Activated T-cell treated with anti-CD3 and anti-CD28 coated beads, Interleukin-2, amount 50 U/mL, for 4 hours (primary cell): Measurements from ENCODE around the gene HOXA1. TPM values are rescaled to one million over a fixed set of nuclear protein-coding genes. Genes with fewer than 3 reads are reported as not detected.
"Not testable (repeated sequence)": the region's sequence is repeated elsewhere in the genome, so short reads cannot be mapped to it uniquely, and the experiment has no call there.

ENCODE experiments used
- ATAC-seq, 2 donors: fragments of 200-7000 bp; cut with Tn5 transposase; one replicate each; pipeline ENCODE4 v1.10.0; 2021
- DNase-seq: peaks from one replicate; pipeline ENCODE4 v3.0.0-alpha.2; 2020
- H3K27me3 Mint-ChIP-seq: one replicate; pipeline ENCODE4 v1.8.0; 2021; ENCODE audit warnings: low read depth, mixed read lengths
- H3K36me3 Mint-ChIP-seq: one replicate; pipeline ENCODE4 v1.8.0; 2022; ENCODE audit warnings: mixed read lengths; ENCODE audit not compliant: insufficient read depth
- H3K4me1 Mint-ChIP-seq: one replicate; pipeline ENCODE4 v1.8.0; 2021; ENCODE audit warnings: low read depth, mixed read lengths
- H3K4me3 Mint-ChIP-seq: one replicate; pipeline ENCODE4 v1.8.0; 2021; ENCODE audit warnings: mild to moderate bottlenecking, moderate library complexity, mixed read lengths
- H3K9me3 Mint-ChIP-seq: one replicate; pipeline ENCODE4 v1.8.0; 2021; ENCODE audit warnings: mixed read lengths
- total RNA-seq, 3 donors: library from RNA; stranded (reverse); gene quantifications; one replicate each; pipeline ENCODE4 v1.2.1, GENCODE V29; 2021

Gene HOXA1
- total RNA-seq, 3 donors from 2014 or later = 0.11 to 0.33 (median 0.28) TPM

GRCh38 chr7:27046854-27047549 lies 48.8 kb downstream of the HOXA1 start:
- Mint-ChIP-seq H3K36me3 (no peaks in the 10 kb centered on the region), H3K4me1 (no peaks in the 10 kb centered on the region), H3K27me3 (peaks cover 4% of the 10 kb centered on the region), H3K9me3 (no peaks in the 10 kb centered on the region), H3K4me3 (no peak overlapping the region)
- ATAC-seq = no peak
- DNase-seq = no peak

DNA sequence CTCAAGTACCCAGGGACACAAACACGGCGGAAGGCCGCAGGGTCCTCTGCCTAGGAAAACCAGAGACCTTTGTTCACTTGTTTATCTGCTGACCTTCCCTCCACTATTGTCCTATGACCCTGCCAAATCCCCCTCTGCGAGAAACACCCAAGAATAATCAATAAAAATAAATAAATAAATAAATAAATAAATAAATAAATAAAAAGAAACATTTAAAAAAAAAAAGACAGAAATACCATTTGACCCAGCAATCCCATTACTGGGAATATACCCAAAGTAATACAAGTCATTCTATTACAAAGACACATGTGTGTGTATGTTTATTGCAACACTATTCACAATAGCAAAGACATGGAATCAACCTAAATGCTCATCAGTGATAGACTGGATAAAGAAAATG lies 49.8 kb downstream of the HOXA1 start:
- H3K4me1 Mint-ChIP-seq, H3K4me3 Mint-ChIP-seq, H3K36me3 Mint-ChIP-seq, ATAC-seq, H3K27me3 Mint-ChIP-seq, H3K9me3 Mint-ChIP-seq, DNase-seq: not testable (repeated sequence)

GRCh38 chr7:27045066-27045465 lies 50.7 kb downstream of the HOXA1 start:
- not testable (repeated sequence) for H3K36me3 Mint-ChIP-seq, ATAC-seq

More at GRCh38 chr7:27045066-27045465, 50.7 kb downstream of the HOXA1 start:
- not testable (repeated sequence) for H3K27me3 Mint-ChIP-seq, H3K9me3 Mint-ChIP-seq, H3K4me3 Mint-ChIP-seq, H3K4me1 Mint-ChIP-seq, DNase-seq

Other genes starting within 250 kb of the HOXA1 start
- 1 to 10 TPM; 2.3 to 5.4 (median 4.1) TPM for gene SKAP2, start 231.4 kb downstream of the HOXA1 start, total RNA-seq
- gene HOXA2, start 6.7 kb upstream of the HOXA1 start, total RNA-seq = not detected
- gene HOXA4, start 34.8 kb upstream of the HOXA1 start, total RNA-seq = under 1 TPM in 1 of 3 donors, not detected in 2; 0.14 TPM
- not detected for gene HOXA5, start 47.7 kb upstream of the HOXA1 start, total RNA-seq
- gene HOXA6, start 51.8 kb upstream of the HOXA1 start, total RNA-seq = not detected
- gene HOXA3, start 56.6 kb upstream of the HOXA1 start, total RNA-seq = not detected
- gene HOXA7, start 60.7 kb upstream of the HOXA1 start, total RNA-seq = not detected
- gene HOXA9, start 69.5 kb upstream of the HOXA1 start, total RNA-seq = under 1 TPM in 2 of 3 donors, not detected in 1; 0.28 to 0.76 TPM
- gene HOXA10, start 78.3 kb upstream of the HOXA1 start, total RNA-seq = under 1 TPM; 0.08 to 0.14 (median 0.10) TPM
- not detected for gene HOXA11, start 89.2 kb upstream of the HOXA1 start, total RNA-seq
- not detected for gene HOXA13, start 104.1 kb upstream of the HOXA1 start, total RNA-seq
- not detected for gene EVX1, start 146.8 kb upstream of the HOXA1 start, total RNA-seq